ENCODE measurements around the gene AHI1.
A peak's percentile ranks its signal among the peaks of the same experiment; 100 is the strongest.

AHI1 gene

GRCh38 chr6:135291288-135292076 is 206.1 kb downstream of the AHI1 start:
- Histone ChIP-seq H3K9me3 (no peaks in the 10 kb centered on the region), H3K36me3 (no peaks in the 10 kb centered on the region), H3K27me3 (no peaks in the 10 kb centered on the region), H3K27ac (no peak overlapping the region), H3K4me3 (ENCODE audit: low read depth in 1 of 2, low read length in 1 of 2) (no peak overlapping the region), H3K4me1 (ENCODE audit: control insufficient read depth in 1 of 2, insufficient read depth in 1 of 2, low read depth in 1 of 2, low read length in 1 of 2) (peaks cover 5 to 15% of the 10 kb centered on the region in 2 experiments)
- TF ChIP-seq CTCF (IDR thresholded peaks at IDR 0.05): no peak

GRCh38 chr6:135289816-135290215 is 207.7 kb downstream of the AHI1 start:
- TF ChIP-seq CTCF (IDR thresholded peaks at IDR 0.05): no peak
- Histone ChIP-seq H3K4me1 (ENCODE audit: control insufficient read depth in 1 of 2, insufficient read depth in 1 of 2, low read depth in 1 of 2, low read length in 1 of 2) (peaks cover 5 to 13% of the 10 kb centered on the region in 2 experiments), H3K9me3 (no peaks in the 10 kb centered on the region), H3K27me3 (no peaks in the 10 kb centered on the region), H3K36me3 (no peaks in the 10 kb centered on the region), H3K4me3 (ENCODE audit: low read depth in 1 of 2, low read length in 1 of 2) (no peak overlapping the region), H3K27ac (no peak overlapping the region)

- Histone ChIP-seq H3K27ac (peak overlapping the region; percentile 13), H3K4me1 (ENCODE audit: control insufficient read depth in 1 of 2, insufficient read depth in 1 of 2, low read depth in 1 of 2, low read length in 1 of 2) (peaks cover 7 to 17% of the 10 kb centered on the region in 2 experiments), H3K27me3 (no peaks in the 10 kb centered on the region), H3K9me3 (no peaks in the 10 kb centered on the region), H3K36me3 (no peaks in the 10 kb centered on the region), H3K4me3 (ENCODE audit: low read depth in 1 of 2, low read length in 1 of 2) (no peak overlapping the region)
- TF ChIP-seq CTCF (IDR thresholded peaks at IDR 0.05): no peak
Measured at GRCh38 chr6:135286962-135287538, 210.5 kb downstream of the AHI1 start.

GRCh38 chr6:135285165-135285564 is 212.4 kb downstream of the AHI1 start:
- peaks cover 24 to 36% of the 10 kb centered on the region in 2 experiments for H3K4me1 ChIP-seq (ENCODE audit: control insufficient read depth in 1 of 2, insufficient read depth in 1 of 2, low read depth in 1 of 2, low read length in 1 of 2)
- H3K27me3 ChIP-seq: no peaks in the 10 kb centered on the region
- TF ChIP-seq CTCF (IDR thresholded peaks at IDR 0.05): no peak
- H3K27ac ChIP-seq: no peak overlapping the region
- no peaks in the 10 kb centered on the region for H3K9me3 ChIP-seq
- H3K36me3 ChIP-seq: no peaks in the 10 kb centered on the region
- no peak overlapping the region for H3K4me3 ChIP-seq (ENCODE audit: low read depth in 1 of 2, low read length in 1 of 2)

GRCh38 chr6:135283926-135284325 is 213.6 kb downstream of the AHI1 start:
- no peak for TF ChIP-seq CTCF (IDR thresholded peaks at IDR 0.05)
- Histone ChIP-seq H3K4me3 (ENCODE audit: low read depth in 1 of 2, low read length in 1 of 2) (no peak overlapping the region), H3K36me3 (no peaks in the 10 kb centered on the region), H3K27ac (no peak overlapping the region), H3K4me1 (ENCODE audit: control insufficient read depth in 1 of 2, insufficient read depth in 1 of 2, low read depth in 1 of 2, low read length in 1 of 2) (peaks cover 27 to 40% of the 10 kb centered on the region in 2 experiments), H3K27me3 (no peaks in the 10 kb centered on the region), H3K9me3 (no peaks in the 10 kb centered on the region)
